GM18873 (cell line): Measurements from ENCODE around the gene LTV1.
"Not testable (repeated sequence)": the region's sequence is repeated elsewhere in the genome, so short reads cannot be mapped to it uniquely, and the experiment has no call there.

Experiments used
- ATAC-seq: cut with Tn5 transposase; IDR thresholded peaks from one replicate; pipeline ENCODE4 v1.9.1; 2021; ENCODE audit warnings: mild to moderate bottlenecking, moderate library complexity, moderate number of reproducible peaks; ENCODE audit not compliant: unreplicated experiment, low FRiP score

Gene LTV1

DNA sequence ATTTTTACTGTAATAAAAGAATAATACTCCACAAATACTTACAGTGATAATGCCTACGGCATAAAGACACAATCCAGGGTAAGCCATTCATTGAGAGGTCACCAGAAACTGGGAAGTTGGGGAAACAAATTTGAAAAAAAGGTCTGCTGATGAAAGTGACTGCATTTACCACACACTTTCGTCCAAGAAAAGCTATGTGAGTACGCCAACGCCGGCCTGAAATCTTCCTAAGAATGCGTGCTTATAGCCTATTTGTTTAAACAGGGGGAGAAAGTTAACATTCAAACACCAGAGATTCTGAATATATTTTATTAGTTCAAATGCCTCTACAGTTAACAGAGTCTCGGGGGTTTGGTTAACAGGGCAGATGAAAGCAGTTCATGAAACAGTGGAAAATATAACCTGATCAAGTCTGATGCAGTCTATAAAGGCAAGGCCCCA, 657 bp upstream of the LTV1 start:
- ATAC-seq: no peak

DNA sequence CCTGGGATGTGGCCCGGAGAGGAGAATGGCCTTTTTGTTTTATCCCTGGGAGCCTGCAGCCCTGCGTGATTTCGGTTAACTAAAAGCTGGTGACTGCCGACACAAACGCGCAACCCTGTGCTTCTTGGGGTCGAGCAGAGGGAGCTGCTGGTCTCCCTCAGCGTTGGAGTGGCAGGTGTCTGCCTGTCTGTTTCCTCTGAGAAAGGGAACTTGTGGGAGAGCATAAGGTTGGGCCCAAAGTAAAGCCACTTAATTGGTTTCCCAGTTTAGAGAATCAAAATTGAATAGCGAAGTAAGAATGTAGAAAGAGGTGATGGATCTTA, 500 bp downstream of the LTV1 start:
- ATAC-seq: peak; percentile 3

DNA sequence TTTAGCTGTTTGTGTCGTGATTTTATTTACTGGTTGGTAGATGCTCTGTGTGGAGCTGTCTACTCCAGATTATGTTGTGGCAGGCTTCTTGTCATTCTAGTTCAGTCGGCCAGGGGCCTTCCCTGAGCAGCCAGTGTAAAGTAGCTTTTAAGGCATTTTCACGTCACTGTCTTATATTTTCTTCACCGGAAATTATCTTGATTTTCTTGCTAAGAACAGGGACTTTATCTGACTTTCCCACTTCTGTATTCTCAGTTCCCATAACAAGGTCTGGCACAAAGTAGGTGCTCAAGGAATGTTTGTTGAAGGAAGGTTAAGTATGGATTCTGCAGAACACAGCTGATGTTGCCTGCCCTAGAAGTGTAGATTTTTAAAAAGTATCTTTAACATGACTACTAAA, 868 bp downstream of the LTV1 start:
- no peak for ATAC-seq

DNA sequence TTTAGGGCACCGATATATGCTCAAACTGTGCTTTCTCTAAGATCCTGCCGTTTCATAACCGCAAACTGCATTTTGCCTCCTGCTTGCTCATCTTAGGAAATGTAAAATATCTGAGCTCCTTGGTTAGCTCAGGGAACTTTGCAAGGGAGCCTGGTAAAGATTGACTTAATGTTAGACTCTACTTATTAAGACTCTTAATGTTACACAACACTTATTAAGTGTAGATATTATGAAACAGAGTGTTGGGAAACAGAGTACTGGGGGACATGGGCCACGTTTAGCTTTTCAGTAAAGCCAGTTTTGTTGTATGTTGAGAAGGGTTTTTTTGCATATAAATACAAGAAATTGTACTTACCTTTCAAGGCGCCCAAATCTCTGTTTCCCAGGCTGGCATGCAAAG, 1.9 kb downstream of the LTV1 start:
- ATAC-seq: no peak

DNA sequence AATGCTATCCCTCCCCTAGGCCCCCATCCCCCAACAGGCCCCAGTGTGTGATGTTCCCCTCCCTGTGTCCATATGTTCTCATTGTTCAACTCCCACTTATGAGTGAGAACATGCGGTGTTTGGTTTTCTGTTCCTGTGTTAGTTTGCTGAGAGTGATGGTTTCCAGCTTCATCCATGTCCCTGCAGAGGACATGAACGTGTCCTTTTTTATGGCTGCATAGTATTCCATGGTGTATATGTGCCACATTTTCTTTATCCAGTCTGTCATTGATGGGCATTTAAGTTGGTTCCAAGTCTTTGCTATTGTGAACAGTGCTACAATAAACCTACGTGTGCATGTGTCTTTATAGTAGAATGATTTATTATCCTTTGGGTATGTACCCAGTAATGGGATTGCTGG, 8.6 kb downstream of the LTV1 start:
- ATAC-seq: not testable (repeated sequence)

DNA sequence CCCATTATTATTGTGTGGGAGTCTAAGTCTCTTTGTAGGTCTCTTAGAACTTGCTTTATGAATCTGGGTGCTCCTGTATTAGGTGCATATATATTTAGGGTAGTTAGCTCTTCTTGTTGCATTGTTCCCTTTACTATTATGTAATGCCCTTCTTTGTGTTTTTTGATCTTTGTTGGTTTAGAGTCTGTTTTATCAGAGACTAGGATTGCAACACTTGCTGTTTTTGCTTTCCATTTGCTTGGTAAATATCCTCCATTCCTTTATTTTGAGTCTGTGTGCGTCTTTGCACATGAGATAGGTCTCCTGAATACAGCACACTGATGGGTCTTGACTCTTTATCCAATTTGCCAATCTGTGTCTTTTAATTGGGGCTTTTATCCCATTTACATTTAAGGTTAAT, 11.9 kb downstream of the LTV1 start:
- ATAC-seq: not testable (repeated sequence)

DNA sequence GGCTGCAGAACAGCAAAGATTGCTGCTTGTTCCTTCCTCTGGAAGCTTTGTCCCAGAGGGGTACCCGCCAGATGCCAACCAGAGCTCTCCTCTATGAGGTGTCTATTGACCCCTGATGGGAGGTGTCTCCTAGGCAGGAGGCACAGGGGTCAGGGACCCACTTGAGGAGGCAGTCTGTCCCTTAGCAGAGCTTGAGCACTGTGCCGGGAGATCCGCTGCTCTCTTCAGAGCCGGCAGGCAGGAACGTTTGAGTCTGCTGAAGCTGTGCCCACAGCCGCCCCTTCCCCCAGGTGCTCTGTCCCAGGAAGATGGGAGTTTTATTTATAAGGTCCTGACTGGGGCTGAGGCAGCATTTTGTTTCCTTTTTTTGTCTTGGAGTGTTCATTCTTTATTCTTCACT, 13.6 kb downstream of the LTV1 start:
- ATAC-seq: not testable (repeated sequence)

DNA sequence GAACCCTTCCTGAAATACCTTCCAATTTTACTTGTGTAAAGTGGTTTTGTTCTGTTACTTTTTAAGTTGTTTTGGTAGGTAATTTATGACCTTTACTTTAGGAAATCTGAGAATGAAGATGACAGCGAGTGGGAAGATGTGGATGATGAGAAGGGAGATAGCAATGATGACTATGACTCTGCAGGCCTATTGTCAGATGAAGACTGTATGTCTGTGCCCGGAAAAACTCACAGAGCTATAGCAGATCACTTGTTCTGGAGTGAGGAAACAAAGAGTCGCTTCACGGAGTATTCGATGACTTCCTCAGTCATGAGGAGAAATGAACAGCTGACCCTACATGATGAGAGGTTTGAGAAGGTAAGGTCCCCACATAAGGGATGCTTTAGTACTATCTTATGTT, 14.5 kb downstream of the LTV1 start:
- no peak for ATAC-seq

DNA sequence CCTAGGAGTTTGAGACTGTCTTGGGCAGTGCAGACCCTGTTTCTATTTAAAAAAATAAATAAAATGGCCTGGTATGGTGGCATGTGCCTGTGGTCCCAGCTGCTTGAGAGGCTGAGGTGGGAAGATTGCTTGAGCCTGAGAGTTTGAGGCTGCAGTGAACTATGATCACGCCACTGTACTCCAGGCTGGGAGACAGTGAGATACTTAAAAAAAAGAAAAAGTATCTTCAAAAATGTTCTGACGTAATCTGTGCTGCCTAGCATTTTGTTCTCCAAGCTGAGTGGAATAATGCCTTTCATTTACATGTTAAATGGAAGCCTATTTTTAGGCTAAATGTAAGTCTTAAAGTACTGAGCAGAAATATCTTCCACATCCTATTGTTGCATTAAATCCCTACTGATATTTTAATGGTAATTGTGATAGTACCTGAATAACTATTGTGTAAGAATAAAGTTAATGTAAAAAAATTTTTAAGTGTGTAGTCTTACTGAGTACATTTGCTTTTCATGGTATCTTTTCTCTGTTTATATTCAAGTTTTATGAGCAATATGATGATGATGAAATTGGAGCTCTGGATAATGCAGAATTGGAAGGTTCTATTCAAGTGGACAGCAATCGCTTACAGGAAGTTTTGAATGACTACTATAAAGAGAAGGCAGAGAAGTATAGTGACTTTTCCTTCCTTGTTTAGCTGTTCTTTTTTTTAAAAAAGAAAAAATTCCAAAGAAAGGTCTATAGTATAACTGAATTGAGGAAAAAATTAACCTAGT, 16.9 kb downstream of the LTV1 start:
- ATAC-seq: no peak

DNA sequence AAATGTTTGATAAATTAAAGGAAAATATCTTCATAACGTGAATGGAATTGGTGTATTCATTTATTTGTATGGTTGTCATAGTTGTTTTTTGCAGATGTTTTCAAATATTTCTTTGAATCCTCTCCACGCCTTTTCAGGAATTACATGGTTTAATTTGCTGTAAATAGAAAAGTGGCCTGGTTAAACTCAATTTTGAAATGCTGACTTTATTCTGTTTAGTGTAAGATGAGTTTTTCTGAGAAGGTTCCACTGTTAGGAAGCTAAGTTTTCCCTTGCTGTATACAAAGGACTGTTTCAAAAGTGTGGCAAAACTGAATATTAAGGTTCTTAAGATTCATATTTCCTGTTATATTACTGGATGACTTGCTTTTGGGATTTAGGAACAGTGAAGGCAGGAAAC, 20.6 kb downstream of the LTV1 start:
- no peak for ATAC-seq

DNA sequence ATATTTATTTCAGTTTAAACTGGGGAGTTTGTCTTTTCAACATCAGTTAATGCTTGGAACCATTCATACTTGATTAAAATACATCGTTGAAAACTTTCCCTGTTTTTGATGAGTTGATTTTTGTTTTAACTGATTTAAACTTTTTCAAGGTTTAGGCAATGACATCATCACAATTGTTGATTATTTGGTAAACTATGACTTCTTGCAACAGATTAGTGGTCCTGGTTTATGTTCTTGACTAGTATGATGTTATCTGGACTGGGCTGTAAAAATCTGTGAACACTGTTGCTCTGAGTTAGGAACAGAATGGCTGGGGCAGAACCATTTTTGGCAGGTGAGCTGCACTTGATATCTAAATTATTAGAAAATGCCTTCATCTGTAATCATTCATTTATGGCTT, 21.1 kb downstream of the LTV1 start, which contains the start of gene ZC2HC1B:
ZC2HC1B (plus strand) TSS at position 241 of the 400 bp plus-strand sequence; CDS start at position 307, 66 bp downstream.
- no peak for ATAC-seq

DNA sequence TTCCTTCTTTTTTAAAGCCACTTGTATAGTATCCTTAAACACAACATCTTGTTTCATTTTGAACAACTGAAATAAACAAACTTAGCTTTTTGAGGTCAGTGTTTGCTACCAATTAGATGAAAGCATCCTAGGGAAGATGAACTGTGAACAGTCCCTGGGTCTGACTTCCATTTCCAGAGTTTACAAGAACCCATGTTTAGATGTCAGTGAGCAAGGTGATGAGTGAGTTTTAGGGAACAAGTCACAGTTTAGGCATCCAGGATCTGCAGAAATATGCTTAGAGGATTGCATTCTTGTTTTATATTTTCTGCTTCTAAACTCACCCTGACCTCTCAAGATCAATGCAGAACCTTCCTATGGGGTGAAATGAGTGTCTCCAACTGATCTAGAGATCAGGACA, 24.1 kb downstream of the LTV1 start:
- ATAC-seq: no peak

DNA sequence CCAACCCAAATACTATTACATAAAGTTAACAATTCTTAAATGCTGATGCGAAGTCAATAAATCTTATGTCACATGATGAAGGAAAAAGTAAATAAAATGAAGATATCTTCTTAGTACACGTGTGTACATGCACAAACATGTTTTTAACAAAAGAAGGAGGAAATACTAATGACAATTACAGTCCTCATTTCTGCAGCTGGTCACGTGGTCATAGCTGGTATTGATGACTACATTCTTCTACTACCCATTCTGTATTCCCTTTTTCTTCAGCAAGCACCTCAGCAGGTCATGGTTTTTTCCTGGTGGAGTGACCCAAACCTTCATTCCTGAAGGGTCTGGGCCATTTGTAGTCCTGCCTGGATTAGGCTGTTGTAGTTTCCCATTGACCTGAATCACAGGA, 25.7 kb downstream of the LTV1 start:
- not testable (repeated sequence) for ATAC-seq

DNA sequence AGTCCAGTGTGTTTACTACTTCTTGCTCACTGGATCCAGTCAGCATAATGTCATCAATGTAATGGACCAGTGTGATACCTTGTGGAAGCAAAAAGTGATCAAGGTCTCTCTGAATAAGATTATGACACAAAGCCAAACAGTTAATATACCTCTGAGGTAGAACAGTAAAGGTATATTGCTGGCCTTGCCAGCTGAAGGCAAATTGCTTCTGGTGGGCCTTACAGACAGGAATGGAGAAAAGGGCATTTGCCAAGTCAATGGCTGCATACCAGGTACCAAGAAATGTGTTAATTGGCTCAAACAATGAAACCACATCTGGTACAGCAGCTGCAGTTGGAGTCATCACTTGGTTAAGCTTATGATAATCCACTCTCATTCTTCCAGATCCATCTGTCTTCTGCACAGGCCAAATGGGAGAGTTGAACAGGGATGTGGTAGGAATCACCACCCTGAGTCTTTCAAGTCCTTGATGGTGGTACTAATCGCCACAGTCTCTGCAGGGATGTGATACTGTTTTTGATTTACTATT, 28.1 kb downstream of the LTV1 start:
- ATAC-seq: not testable (repeated sequence)

DNA sequence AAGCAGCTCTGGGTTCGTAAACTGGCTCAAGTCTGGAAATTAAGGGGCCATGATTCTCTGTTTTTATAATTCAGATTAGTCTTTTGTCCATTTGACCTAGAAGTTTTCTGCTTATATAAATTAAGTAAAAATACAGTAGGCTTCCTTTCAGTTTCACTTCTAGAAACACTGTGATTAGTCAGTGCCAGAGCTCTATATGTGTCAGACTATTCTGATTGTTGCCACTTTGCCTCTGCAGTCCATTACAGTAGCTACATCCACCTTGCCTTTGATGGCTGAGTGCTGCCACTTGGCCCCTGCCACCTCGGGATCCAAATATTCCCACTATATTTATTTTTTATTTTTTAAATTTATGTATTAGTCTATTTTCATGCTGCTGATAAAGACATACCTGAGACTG, 29.1 kb downstream of the LTV1 start:
- peak; percentile 96 for ATAC-seq

DNA sequence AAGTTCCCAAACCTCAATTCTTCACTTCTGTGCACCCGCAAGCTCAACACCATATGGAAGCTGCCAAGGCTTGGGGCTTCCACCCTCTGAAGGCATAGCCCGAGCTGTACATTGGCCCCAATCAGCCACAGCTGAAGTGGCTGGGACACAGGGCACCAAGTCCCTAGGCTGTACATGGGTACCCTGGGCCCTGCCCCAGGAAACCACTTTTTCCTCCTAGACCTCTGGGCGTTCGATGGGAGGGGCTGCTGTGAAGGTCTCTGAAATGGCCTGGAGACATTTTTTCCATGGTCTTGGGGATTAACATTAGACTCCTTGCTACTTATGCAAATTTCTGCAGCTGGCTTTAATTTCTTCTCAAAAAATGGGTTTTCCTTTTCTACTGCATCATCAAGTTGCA, 30.5 kb downstream of the LTV1 start:
- not testable (repeated sequence) for ATAC-seq

DNA sequence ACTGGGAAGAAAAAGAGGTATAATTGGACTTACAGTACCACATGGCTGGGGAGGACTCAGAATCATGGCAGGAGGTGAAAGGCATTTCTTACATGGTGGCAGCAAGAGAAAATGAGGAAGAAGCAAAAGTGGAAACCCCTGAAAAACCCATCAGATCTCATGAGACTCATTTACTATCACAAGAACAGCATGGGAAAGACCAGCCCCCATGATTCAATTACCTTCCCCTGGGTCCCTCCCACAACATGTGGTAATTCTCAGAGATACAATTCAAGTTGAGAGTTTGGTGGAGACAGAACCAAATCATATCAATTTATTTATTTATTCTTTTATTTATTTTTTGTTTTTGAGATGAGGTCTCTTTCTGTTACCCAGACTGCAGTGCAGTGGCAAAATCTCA, 31.4 kb downstream of the LTV1 start:
- not testable (repeated sequence) for ATAC-seq

DNA sequence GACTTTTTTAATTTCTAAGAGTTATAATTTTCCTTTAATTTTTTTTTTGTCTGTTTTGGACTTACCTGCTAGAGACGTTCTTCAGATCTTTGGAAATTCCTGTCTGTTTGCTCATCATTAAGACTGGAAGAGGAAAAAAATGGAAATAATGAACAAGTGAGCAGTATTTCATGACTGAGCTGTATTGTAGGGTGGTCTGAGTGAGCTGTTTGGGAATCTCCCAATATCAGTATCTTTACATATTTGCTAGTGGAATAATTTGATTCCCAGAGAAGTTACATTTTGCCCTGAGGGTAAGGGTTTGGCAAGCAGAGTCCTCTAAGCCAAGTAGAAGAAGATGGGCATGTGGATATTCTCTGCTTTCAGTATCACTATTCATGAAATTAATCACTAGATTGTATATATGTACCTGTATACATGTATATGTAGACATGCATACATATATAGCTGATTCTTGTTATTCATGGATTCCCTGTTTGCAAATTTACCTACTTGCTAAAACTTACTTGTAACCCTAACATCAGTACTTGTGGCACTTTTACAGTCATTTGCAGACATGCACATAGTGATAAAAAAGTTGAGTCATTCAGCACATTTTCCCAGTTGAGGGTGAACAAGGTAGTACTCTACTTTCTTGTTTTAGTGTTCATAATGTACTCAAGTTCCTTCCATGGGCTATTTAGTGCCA, 34.6 kb downstream of the LTV1 start:
- ATAC-seq: no peak

DNA sequence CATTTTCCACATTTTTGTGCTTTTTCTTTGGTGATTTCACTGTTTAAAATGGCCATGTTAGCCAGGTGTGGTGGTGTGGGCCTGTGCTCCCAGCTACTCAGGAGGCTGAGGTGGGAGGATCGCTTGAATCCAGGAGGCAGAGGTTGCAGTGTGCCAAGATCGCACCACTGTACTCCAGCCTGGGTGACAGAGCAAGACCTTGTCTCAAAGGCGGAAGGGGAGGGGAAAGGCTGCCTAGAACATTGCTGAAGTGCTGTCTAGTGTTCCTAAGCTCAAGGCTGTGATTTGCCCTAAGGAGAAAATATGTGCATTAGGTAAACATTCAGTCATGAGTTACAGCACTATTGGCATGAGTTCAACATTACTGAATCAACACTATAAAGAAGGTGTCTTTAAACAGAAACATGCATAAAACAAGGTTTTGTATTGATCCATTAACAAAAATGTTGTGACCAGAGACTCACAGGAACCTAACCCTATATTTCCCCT, 35.2 kb downstream of the LTV1 start:
- no peak for ATAC-seq

DNA sequence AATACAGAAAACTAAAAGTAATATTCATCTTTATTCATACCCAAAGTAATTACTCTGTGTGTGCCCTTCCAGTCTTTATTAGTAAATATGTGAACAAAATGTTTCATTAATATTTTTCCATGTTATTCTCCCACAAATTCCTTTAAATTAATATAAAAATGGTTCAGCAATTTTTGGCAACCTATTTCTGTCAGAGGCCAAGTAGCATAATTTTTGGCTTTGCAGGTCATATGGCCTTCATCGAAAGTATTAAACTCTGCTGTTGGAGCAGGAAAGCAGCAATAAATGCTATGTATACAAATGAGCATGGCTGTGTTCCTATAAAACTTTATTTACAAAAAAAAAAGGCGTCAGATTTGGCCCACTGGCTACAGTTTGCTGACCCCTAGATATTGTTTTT, 37.3 kb downstream of the LTV1 start:
- ATAC-seq: no peak

DNA sequence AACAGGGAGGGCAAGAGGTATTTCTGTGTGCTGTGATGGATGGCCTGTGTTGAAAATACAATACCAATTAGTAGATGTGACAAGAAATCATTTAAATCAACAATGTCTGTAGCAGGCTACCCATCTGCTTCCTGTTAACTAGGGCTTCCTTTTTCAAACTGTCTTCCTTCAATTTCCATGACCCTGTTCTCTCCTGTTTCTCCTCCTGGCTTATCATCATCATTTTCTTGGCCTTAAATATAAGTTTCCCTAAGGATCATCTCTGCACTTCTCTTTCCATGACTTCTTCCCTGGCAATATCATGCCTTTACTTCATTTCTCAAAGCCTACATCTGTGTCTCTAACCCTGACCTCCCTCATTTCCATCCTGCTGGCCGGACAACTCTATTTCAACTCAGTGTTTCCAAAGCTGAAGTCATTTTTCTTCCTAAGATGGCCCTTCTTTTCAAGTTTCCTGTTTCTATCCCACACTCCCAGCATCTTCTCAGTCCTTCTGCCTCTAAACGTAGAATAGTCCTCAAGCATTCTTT, 39.3 kb downstream of the LTV1 start:
- ATAC-seq: no peak
